Neuronal stem cell (in vitro differentiated cells): ENCODE measurements around the gene GLB1L3.

Experiments
- DNase-seq: peaks from one replicate; pipeline ENCODE4 v3.0.0-alpha.2; 2013; ENCODE audit warnings: low spot score
- H2AFZ ChIP-seq: one replicate; pipeline ENCODE4 v1.6.1; 2013; ENCODE audit warnings: mild to moderate bottlenecking, low read length, inconsistent platforms
- H2AK5ac ChIP-seq: 2 replicates; pipeline ENCODE4 v1.6.1; 2013; ENCODE audit warnings: low read depth, mild to moderate bottlenecking, inconsistent platforms, low read length, moderate library complexity, mixed read lengths
- H2BK120ac ChIP-seq: 2 replicates; pipeline ENCODE4 v1.6.1; 2013; ENCODE audit warnings: low read depth, mild to moderate bottlenecking, inconsistent platforms, low read length, moderate library complexity, mixed read lengths
- H2BK12ac ChIP-seq: one replicate; pipeline ENCODE4 v1.6.1; 2013; ENCODE audit warnings: low read length, inconsistent platforms
- H2BK15ac ChIP-seq: 2 replicates; pipeline ENCODE4 v1.6.1; 2013; ENCODE audit warnings: mild to moderate bottlenecking, low read length, inconsistent platforms, mixed read lengths
- H2BK5ac ChIP-seq: one replicate; pipeline ENCODE4 v1.6.1; 2013; ENCODE audit warnings: inconsistent platforms, mild to moderate bottlenecking, low read length, moderate library complexity
- H3K14ac ChIP-seq: one replicate; pipeline ENCODE4 v1.6.1; 2013; ENCODE audit warnings: low read length, inconsistent platforms
- H3K18ac ChIP-seq: 2 replicates; pipeline ENCODE4 v1.6.1; 2013; ENCODE audit warnings: low read length, inconsistent platforms
- H3K23ac ChIP-seq: 2 replicates; pipeline ENCODE4 v1.6.1; 2013; ENCODE audit warnings: low read depth, mild to moderate bottlenecking, mixed read lengths, low read length, inconsistent platforms; ENCODE audit not compliant: poor library complexity
- H3K27ac ChIP-seq: replicated peaks from 3 replicates; pipeline ENCODE4 v1.5.1; 2013; ENCODE audit warnings: low read length, inconsistent platforms
- H3K27me3 ChIP-seq, 3 experiments: 2 replicates each; pipeline ENCODE4 v1.6.1; 2013; ENCODE audit warnings: low read length in 3 of 3, mild to moderate bottlenecking in 2 of 3, inconsistent platforms in 1 of 3, low read depth in 1 of 3, mixed read lengths in 1 of 3, moderate library complexity in 1 of 3; ENCODE audit not compliant: control insufficient read depth in 3 of 3, insufficient read depth in 3 of 3
- H3K36me3 ChIP-seq, 2 donors: replicated peaks in 1 of 2; 2 replicates each; pipeline ENCODE4 v1.6.1; 2013; ENCODE audit warnings: low read length in 2 of 2; ENCODE audit not compliant: control insufficient read depth in 2 of 2, insufficient read depth in 2 of 2
- H3K4ac ChIP-seq: 2 replicates; pipeline ENCODE4 v1.6.1; 2013; ENCODE audit warnings: inconsistent platforms, mild to moderate bottlenecking, low read length, moderate library complexity
- H3K4me1 ChIP-seq, 2 donors: 1 replicate in 1 of 2; 2 replicates in 1 of 2; pipeline ENCODE4 v1.6.1; 2013; ENCODE audit warnings: low read length in 2 of 2, low read depth in 1 of 2; ENCODE audit not compliant: control insufficient read depth in 2 of 2, insufficient read depth in 1 of 2
- H3K4me2 ChIP-seq: one replicate; pipeline ENCODE4 v1.6.1; 2013; ENCODE audit warnings: mild to moderate bottlenecking, low read length, inconsistent platforms; ENCODE audit not compliant: insufficient read depth, poor library complexity, severe bottlenecking
- H3K4me3 ChIP-seq, 2 donors: 2 replicates each; pipeline ENCODE4 v1.5.1; 2013; ENCODE audit warnings: low read length in 2 of 2, mild to moderate bottlenecking in 2 of 2, inconsistent platforms in 1 of 2, moderate library complexity in 1 of 2
- H3K79me1 ChIP-seq: one replicate; pipeline ENCODE4 v1.6.1; 2013; ENCODE audit warnings: low read depth, mild to moderate bottlenecking, inconsistent platforms, low read length, moderate library complexity
- H3K9ac ChIP-seq: one replicate; pipeline ENCODE4 v1.6.1; 2013; ENCODE audit warnings: mild to moderate bottlenecking, low read depth, low read length, inconsistent platforms; ENCODE audit not compliant: poor library complexity
- H3K9me3 ChIP-seq, 2 donors: replicated peaks in 1 of 2; 2 replicates each; pipeline versions ENCODE3 to v1.6.1; 2013; ENCODE audit warnings: low read length in 2 of 2, mild to moderate bottlenecking in 2 of 2, inconsistent platforms in 1 of 2, low read depth in 1 of 2, mixed read lengths in 1 of 2, moderate library complexity in 1 of 2; ENCODE audit not compliant: control insufficient read depth in 2 of 2, insufficient read depth in 1 of 2
- H4K8ac ChIP-seq: one replicate; pipeline ENCODE4 v1.6.1; 2013; ENCODE audit warnings: low read depth, mild to moderate bottlenecking, inconsistent platforms, low read length, moderate library complexity
- H4K91ac ChIP-seq: one replicate; pipeline ENCODE4 v1.6.1; 2013; ENCODE audit warnings: low read length, low read depth, mild to moderate bottlenecking, inconsistent platforms; ENCODE audit not compliant: poor library complexity
- WGBS, 2 donors: extraction: QIAGEN DNeasy Blood & Tissue Kit; methylation state at CpG; one replicate each; pipeline ENCODE4 v1.1.7; 2013; ENCODE audit warnings: missing lambda C conversion rate in 2 of 2, mixed read lengths in 1 of 2; ENCODE audit not compliant: insufficient read length in 2 of 2, insufficient replicate concordance in 1 of 2; ENCODE audit errors: extremely low coverage in 2 of 2; 5-methylcytosine and 5-hydroxymethylcytosine counted together

Gene GLB1L3

GRCh38 chr11:134246100-134246499 is 30.1 kb upstream of the GLB1L3 start:
- Histone ChIP-seq H3K14ac (no peak overlapping the region), H3K4me3 (no peak overlapping the region), H2BK12ac (no peak overlapping the region), H3K4ac (no peak overlapping the region), H4K91ac (no peak overlapping the region), H3K4me1 (no peaks in the 10 kb centered on the region), H3K18ac (no peak overlapping the region), H3K9me3 (no peaks in the 10 kb centered on the region), H2AK5ac (no peak overlapping the region), H2BK120ac (no peak overlapping the region), H2AFZ (no peak overlapping the region), H3K4me2 (no peak overlapping the region), H3K9ac (peak overlapping the region; percentile 31), H3K36me3 (peaks cover 36 to 100% of the 10 kb centered on the region in 2 donors), H3K27ac (no peak overlapping the region), H3K27me3 (no peaks in the 10 kb centered on the region), H2BK5ac (no peak overlapping the region), H2BK15ac (no peak overlapping the region), H3K23ac (no peak overlapping the region), H3K79me1 (no peaks in the 10 kb centered on the region), H4K8ac (no peak overlapping the region)
- no CpG with 5 or more reads among the region's 11 CpGs for WGBS, 2 donors
- DNase-seq = no peak

GRCh38 chr11:134246678-134247077 is 29.5 kb upstream of the GLB1L3 start:
- H3K4me3 ChIP-seq = no peak overlapping the region
- H3K23ac ChIP-seq = no peak overlapping the region
- H3K4me2 ChIP-seq = no peak overlapping the region
- no peaks in the 10 kb centered on the region for H3K79me1 ChIP-seq
- H3K14ac ChIP-seq = no peak overlapping the region
- no peaks in the 10 kb centered on the region for H3K4me1 ChIP-seq
- no peak overlapping the region for H4K91ac ChIP-seq
- no peak overlapping the region for H2BK12ac ChIP-seq
- peaks cover 34 to 100% of the 10 kb centered on the region in 2 donors for H3K36me3 ChIP-seq
- no peak for DNase-seq
- H2BK15ac ChIP-seq = no peak overlapping the region
- no peak overlapping the region for H2BK5ac ChIP-seq
- no peak overlapping the region for H3K18ac ChIP-seq
- H3K27ac ChIP-seq = no peak overlapping the region
- no peaks in the 10 kb centered on the region for H3K9me3 ChIP-seq
- H3K4ac ChIP-seq = no peak overlapping the region
- H3K27me3 ChIP-seq = no peaks in the 10 kb centered on the region
- no peak overlapping the region for H2AFZ ChIP-seq
- H3K9ac ChIP-seq = no peak overlapping the region
- H4K8ac ChIP-seq = no peak overlapping the region
- WGBS, 2 donors = no CpG with 5 or more reads among the region's 4 CpGs
- no peak overlapping the region for H2AK5ac ChIP-seq
- no peak overlapping the region for H2BK120ac ChIP-seq

- Histone ChIP-seq H4K8ac (no peak overlapping the region), H3K4me1 (no peaks in the 10 kb centered on the region), H3K27me3 (no peaks in the 10 kb centered on the region), H3K27ac (no peak overlapping the region), H3K4ac (no peak overlapping the region), H3K9me3 (no peaks in the 10 kb centered on the region), H3K14ac (no peak overlapping the region), H3K23ac (no peak overlapping the region), H2AK5ac (no peak overlapping the region), H2BK15ac (no peak overlapping the region), H4K91ac (peak overlapping the region; percentile 9), H3K9ac (no peak overlapping the region), H3K36me3 (peaks cover 25 to 78% of the 10 kb centered on the region in 2 donors), H3K4me3 (no peak overlapping the region), H3K79me1 (no peaks in the 10 kb centered on the region), H3K4me2 (no peak overlapping the region), H3K18ac (no peak overlapping the region), H2BK5ac (no peak overlapping the region), H2BK120ac (no peak overlapping the region), H2AFZ (no peak overlapping the region), H2BK12ac (no peak overlapping the region)
- WGBS, 2 donors = no CpG with 5 or more reads among the region's 7 CpGs
- DNase-seq = no peak
Observed at GRCh38 chr11:134248910-134249480, 27.2 kb upstream of the GLB1L3 start.

GRCh38 chr11:134250246-134250645 is 25.9 kb upstream of the GLB1L3 start:
- Histone ChIP-seq H2BK5ac (no peak overlapping the region), H3K36me3 (peaks cover 18 to 65% of the 10 kb centered on the region in 2 donors), H3K9me3 (no peaks in the 10 kb centered on the region), H3K4me3 (no peak overlapping the region), H2BK15ac (no peak overlapping the region), H2BK120ac (no peak overlapping the region), H3K18ac (no peak overlapping the region), H4K91ac (no peak overlapping the region), H3K27me3 (no peaks in the 10 kb centered on the region), H4K8ac (no peak overlapping the region), H3K79me1 (no peaks in the 10 kb centered on the region), H3K4ac (no peak overlapping the region), H3K14ac (no peak overlapping the region), H2AK5ac (no peak overlapping the region), H3K23ac (no peak overlapping the region), H3K27ac (no peak overlapping the region), H3K4me2 (no peak overlapping the region), H3K4me1 (peaks cover 0 to 3% of the 10 kb centered on the region in 2 donors), H3K9ac (no peak overlapping the region), H2BK12ac (no peak overlapping the region), H2AFZ (no peak overlapping the region)
- no peak for DNase-seq
- WGBS, 2 donors = no CpG with 5 or more reads among the region's 3 CpGs
